Skin of body (tissue), 2 donors: ENCODE data around the gene MAGEB3. TPM values are rescaled to one million over a fixed set of nuclear protein-coding genes. Genes with fewer than 3 reads are reported as not detected.

Experiments
- DNase-seq: peaks from one replicate; lab custom pipeline; 2025; lab: John Stamatoyannopoulos, UW
- total RNA-seq: library from RNA; depleted of rRNA; stranded (reverse); fragments of >200 nt; gene quantifications from one replicate; pipeline ENCODE4 v1.2.3, GENCODE V29; 2014

MAGEB3 gene
- total RNA-seq, 1 donor from 2014 or later: not detected

DNA sequence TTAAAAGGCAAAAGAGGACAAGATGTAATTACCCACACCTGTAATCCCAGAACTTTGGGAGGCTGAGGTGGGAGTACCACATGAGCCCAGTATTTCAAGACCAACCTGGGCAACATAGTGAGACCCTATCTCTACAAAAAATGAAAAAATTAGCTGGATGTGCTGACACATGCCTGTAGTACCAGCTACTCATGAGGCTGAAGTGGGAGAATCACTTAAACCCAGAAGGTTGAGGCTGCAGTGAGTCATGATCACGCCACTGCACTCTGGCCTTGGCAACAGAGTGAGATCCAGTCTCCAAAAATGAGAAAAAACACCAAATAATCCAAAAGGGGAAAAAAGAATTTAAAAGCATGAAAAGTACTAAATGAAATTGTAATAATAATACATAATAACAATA, 47.9 kb downstream of the MAGEB3 start:
- DNase-seq: no peak

DNA sequence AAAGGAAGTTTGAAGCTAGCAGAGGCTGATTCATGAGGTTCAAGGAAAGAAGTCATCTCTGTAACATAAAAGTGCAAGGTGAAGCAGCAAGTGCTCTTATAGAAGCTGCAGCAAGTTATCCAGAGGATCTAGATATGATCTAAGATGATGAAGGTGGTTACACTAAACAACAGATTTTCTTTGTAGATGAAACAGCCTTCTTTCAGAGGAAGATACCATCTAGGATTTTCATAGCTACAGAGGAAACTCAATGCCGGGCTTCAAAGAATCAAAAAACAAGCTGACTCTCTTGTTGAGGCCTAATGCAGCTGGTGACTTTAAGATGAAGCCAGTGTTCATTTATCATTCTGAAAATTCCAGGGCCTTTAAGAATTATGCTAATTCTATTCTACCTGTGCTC, 50.0 kb downstream of the MAGEB3 start:
- no peak for DNase-seq

DNA sequence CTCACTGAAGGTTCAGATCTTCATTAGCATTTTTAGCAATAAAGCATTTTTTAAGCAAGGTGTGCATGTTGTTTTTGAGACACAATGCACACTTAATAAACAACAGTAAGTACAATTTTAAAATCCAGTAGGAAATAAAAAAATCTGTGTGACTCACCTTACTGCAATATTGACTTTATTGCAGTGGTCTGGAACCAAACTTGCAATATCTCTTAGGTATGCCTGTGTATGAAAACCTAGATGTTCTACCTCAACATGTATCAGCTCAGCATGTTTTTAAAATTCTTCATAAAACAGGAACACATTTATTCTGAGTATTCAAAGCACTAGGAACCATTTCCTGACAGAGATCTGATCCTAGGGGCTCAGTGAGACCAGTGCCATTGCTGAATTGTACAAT, 52.1 kb downstream of the MAGEB3 start:
- no peak for DNase-seq

DNA sequence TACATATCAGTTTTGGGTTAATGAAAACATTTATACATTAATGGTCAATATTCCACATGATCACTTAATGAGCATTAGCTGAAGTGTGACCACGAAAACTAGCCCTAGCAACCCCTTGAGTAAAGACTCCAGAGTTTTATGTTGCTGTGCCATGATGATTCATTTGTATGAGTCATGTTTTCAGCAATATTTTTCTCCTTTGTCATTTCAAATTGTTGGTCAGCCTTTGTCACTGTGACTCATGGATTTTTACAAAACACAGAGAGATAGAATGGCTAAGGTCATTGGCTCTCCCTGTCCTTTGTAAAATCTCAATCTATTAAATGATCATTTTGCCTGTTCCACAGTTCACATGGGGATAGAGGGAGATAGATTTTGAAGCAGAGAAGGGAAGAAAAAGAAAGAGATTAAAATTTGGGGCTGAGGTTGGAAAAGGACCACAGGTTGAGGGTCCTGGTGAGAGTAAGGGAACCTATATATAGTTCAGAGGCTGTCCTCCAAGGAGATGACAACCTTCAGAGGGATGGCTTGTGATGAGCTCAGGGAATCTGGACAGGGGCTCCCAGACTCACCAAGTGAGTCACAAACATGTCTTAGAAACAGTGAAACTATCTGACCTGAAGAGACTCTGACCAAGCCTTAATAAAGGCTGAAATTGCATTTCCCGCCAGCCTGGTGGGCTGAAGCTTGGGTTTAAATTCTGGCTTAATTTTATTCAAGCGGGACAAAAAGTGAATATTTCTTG, 53.2 kb downstream of the MAGEB3 start:
- DNase-seq: no peak

Other genes with a start within 250 kb of the MAGEB3 start
- gene MAGEB2, start 15.1 kb upstream of the MAGEB3 start, total RNA-seq: not detected
- not detected for gene MAGEB4, start 11.3 kb downstream of the MAGEB3 start, total RNA-seq
- not detected for gene MAGEB1, start 16.5 kb downstream of the MAGEB3 start, total RNA-seq
- not detected for gene NR0B1, start 78.7 kb downstream of the MAGEB3 start, total RNA-seq